OCI-LY1 (cell line): ENCODE measurements around the gene COL11A2.

Source experiments
- H2AFZ ChIP-seq: fragments of 200-600 bp; sonication (generic), shearing (Covaris generic); 2 replicates; pipeline ENCODE4 v1.6.0; 2014; ENCODE audit warnings: antibody characterized with exemption, mild to moderate bottlenecking, low read length
- H3F3A ChIP-seq: fragments of 200-600 bp; sonication (generic), shearing (Covaris generic); 2 replicates; pipeline ENCODE4 v1.6.0; 2014; ENCODE audit warnings: mild to moderate bottlenecking, antibody characterized with exemption, low read length, moderate library complexity; ENCODE audit not compliant: insufficient read depth
- H3K27ac ChIP-seq: fragments of 200-600 bp; sonication (generic); 2 replicates; pipeline ENCODE4 v1.5.1; 2014; ENCODE audit warnings: low read length, mixed run types, mild to moderate bottlenecking, low read depth; ENCODE audit not compliant: poor library complexity, severe bottlenecking
- H3K27me3 ChIP-seq: fragments of 200-600 bp; sonication (generic); 2 replicates; pipeline ENCODE4 v1.6.0; 2014; ENCODE audit warnings: antibody characterized with exemption, mild to moderate bottlenecking, low read length, moderate library complexity; ENCODE audit not compliant: insufficient read depth
- H3K36me3 ChIP-seq: fragments of 200-600 bp; sonication (generic); 2 replicates; pipeline ENCODE4 v1.6.1; 2014; ENCODE audit warnings: mild to moderate bottlenecking, antibody characterized with exemption, low read length, moderate library complexity, mixed read lengths; ENCODE audit not compliant: insufficient read depth
- H3K4me1 ChIP-seq: fragments of 200-600 bp; sonication (generic); 2 replicates; pipeline ENCODE4 v1.5.1; 2014; ENCODE audit warnings: mild to moderate bottlenecking, low read length, moderate library complexity; ENCODE audit not compliant: insufficient read depth, severe bottlenecking
- H3K4me2 ChIP-seq: fragments of 200-600 bp; sonication (generic), shearing (Covaris generic); 2 replicates; pipeline ENCODE4 v1.6.1; 2014; ENCODE audit warnings: low read length
- H3K4me3 ChIP-seq: fragments of 200-600 bp; sonication (generic); 2 replicates; pipeline ENCODE4 v1.5.1; 2014; ENCODE audit warnings: low read length, low read depth, mild to moderate bottlenecking, mixed read lengths; ENCODE audit not compliant: poor library complexity, severe bottlenecking
- H3K79me2 ChIP-seq: fragments of 200-600 bp; shearing (Covaris generic); 2 replicates; pipeline ENCODE4 v1.6.1; 2016; ENCODE audit warnings: mixed run types, low read length, mixed read lengths; ENCODE audit not compliant: insufficient read depth
- H3K9ac ChIP-seq: fragments of 200-600 bp; sonication (generic), shearing (Covaris generic); 2 replicates; pipeline ENCODE4 v1.6.1; 2014; ENCODE audit warnings: mild to moderate bottlenecking, low read length, mixed read lengths
- H3K9me2 ChIP-seq: fragments of 200-600 bp; sonication (generic), shearing (Covaris generic); 2 replicates; pipeline ENCODE4 v1.6.1; 2014; ENCODE audit warnings: low read depth, mild to moderate bottlenecking, low read length, mixed read lengths
- H3K9me3 ChIP-seq: fragments of 200-600 bp; shearing (Covaris generic); 2 replicates; pipeline ENCODE4 v1.6.1; 2014; ENCODE audit warnings: low read length, mixed read lengths
- H4K20me1 ChIP-seq: fragments of 200-600 bp; sonication (generic), shearing (Covaris generic); 2 replicates; pipeline ENCODE4 v1.6.0; 2016; ENCODE audit warnings: mild to moderate bottlenecking, low read length; ENCODE audit not compliant: insufficient read depth
- CTCF ChIP-seq: fragments of 200-600 bp; sonication (generic), shearing (Covaris generic); IDR thresholded peaks from 2 replicates; pipeline ENCODE4 v1.5.1; 2017; ENCODE audit warnings: mild to moderate bottlenecking, antibody characterized with exemption, low read length, moderate library complexity, mixed read lengths
- EZH2 ChIP-seq: fragments of 200-600 bp; sonication (generic), shearing (Covaris generic); IDR thresholded peaks from 2 replicates; pipeline ENCODE4 v1.8.0; 2017; ENCODE audit warnings: borderline replicate concordance, mixed run types, mild to moderate bottlenecking, antibody characterized with exemption, low read length, moderate library complexity, mixed read lengths

The COL11A2 gene

GRCh38 chr6:33202799-33203198, 10.5 kb upstream of the COL11A2 start:
- H3K27ac ChIP-seq: no peak overlapping the region
- 0 out of 2 replicates have a peak, but pooled peaks cover 4% of the 10 kb centered on the region for H3F3A ChIP-seq
- TF ChIP-seq CTCF (no peak), EZH2 (no peak)
- no peak overlapping the region for H2AFZ ChIP-seq
- H3K79me2 ChIP-seq: no peaks in the 10 kb centered on the region
- no peaks in the 10 kb centered on the region for H3K27me3 ChIP-seq
- peaks cover 24% of the 10 kb centered on the region; the same call in 1 of the 2 replicates for H3K36me3 ChIP-seq
- H3K9me2 ChIP-seq: no peaks in the 10 kb centered on the region
- peaks cover 54% of the 10 kb centered on the region for H3K4me1 ChIP-seq
- no peak overlapping the region for H3K4me3 ChIP-seq
- H3K4me2 ChIP-seq: no peak overlapping the region
- H3K9ac ChIP-seq: no peak overlapping the region
- no peaks in the 10 kb centered on the region for H3K9me3 ChIP-seq
- H4K20me1 ChIP-seq: no peaks in the 10 kb centered on the region

- Histone ChIP-seq H3K9ac (peak overlapping the region; percentile 85; the same call in 1 of the 2 replicates), H3K27ac (no peak overlapping the region), H3K4me2 (peak overlapping the region; percentile 95), H4K20me1 (no peaks in the 10 kb centered on the region), H3K4me3 (peak overlapping the region; percentile 91), H3K36me3 (peaks cover 28% of the 10 kb centered on the region; the same call in 1 of the 2 replicates), H2AFZ (no peak overlapping the region), H3K79me2 (no peaks in the 10 kb centered on the region), H3K4me1 (peaks cover 49% of the 10 kb centered on the region), H3K9me2 (no peaks in the 10 kb centered on the region), H3K9me3 (no peaks in the 10 kb centered on the region), H3F3A (0 out of 2 replicates have a peak, but pooled peaks cover 4% of the 10 kb centered on the region), H3K27me3 (no peaks in the 10 kb centered on the region)
- TF ChIP-seq CTCF (no peak), EZH2 (no peak)
These were observed 9.7 kb upstream of the COL11A2 start for GRCh38 chr6:33201935-33202334.

- peak overlapping the region; percentile 85 for H3K9ac ChIP-seq
- H3K4me1 ChIP-seq: peaks cover 47% of the 10 kb centered on the region
- 0 out of 2 replicates have a peak, but pooled peaks cover 4% of the 10 kb centered on the region for H3F3A ChIP-seq
- TF ChIP-seq CTCF (no peak), EZH2 (no peak)
- peak overlapping the region; percentile 84 for H3K27ac ChIP-seq
- H2AFZ ChIP-seq: no peak overlapping the region
- no peaks in the 10 kb centered on the region for H3K9me3 ChIP-seq
- H3K36me3 ChIP-seq: peaks cover 31% of the 10 kb centered on the region; the same call in 1 of the 2 replicates
- no peaks in the 10 kb centered on the region for H3K27me3 ChIP-seq
- H4K20me1 ChIP-seq: no peaks in the 10 kb centered on the region
- no peaks in the 10 kb centered on the region for H3K79me2 ChIP-seq
- no peaks in the 10 kb centered on the region for H3K9me2 ChIP-seq
- H3K4me2 ChIP-seq: peak overlapping the region; percentile 95
- H3K4me3 ChIP-seq: peak overlapping the region; percentile 91
These were observed 8.9 kb upstream of the COL11A2 start for GRCh38 chr6:33201147-33201545.
